Prostate gland (tissue), 2 donors: ENCODE data around the gene MED13. TPM values are rescaled to one million over a fixed set of nuclear protein-coding genes. Genes with fewer than 3 reads are reported as not detected.

ENCODE experiments used
- DNase-seq: peaks from one replicate; pipeline ENCODE4 v3.0.0-alpha.2; 2019; ENCODE audit warnings: low spot score
- H3K27ac ChIP-seq, 2 donors: fragments of 200-600 bp; sonication (generic); 2 replicates each; pipeline ENCODE4 v1.5.1; 2017 to 2019
- H3K27me3 ChIP-seq: fragments of 200-600 bp; sonication (generic); replicated peaks from 2 replicates; pipeline ENCODE4 v1.5.1; 2019; ENCODE audit not compliant: insufficient read depth
- H3K36me3 ChIP-seq, 2 donors: fragments of 200-600 bp; sonication (generic); 1 replicate in 1 of 2; 2 replicates in 1 of 2; pipeline versions ENCODE4 v1.5.1 to v1.8.1; 2017 to 2019
- H3K4me1 ChIP-seq: fragments of 200-600 bp; sonication (generic); replicated peaks from 2 replicates; pipeline ENCODE4 v1.5.1; 2019
- H3K4me3 ChIP-seq, 2 donors: fragments of 200-600 bp; sonication (generic); 2 replicates each; pipeline ENCODE4 v1.5.1; 2017 to 2019
- H3K9me3 ChIP-seq: fragments of 200-600 bp; sonication (generic); 2 replicates; pipeline ENCODE4 v1.5.1; 2017
- CTCF ChIP-seq, 4 experiments: fragments of 200-600 bp in 2 of 4; fragments of 450-650 bp in 2 of 4; sonication (generic) in 2 of 4; IDR thresholded peaks; 1 replicate in 3 of 4; 2 replicates in 1 of 4; pipeline ENCODE4 v1.5.1; 2016 to 2019; ENCODE audit warnings: antibody characterized with exemption in 4 of 4, mild to moderate bottlenecking in 2 of 4, moderate library complexity in 2 of 4
- POLR2A ChIP-seq: fragments of 450-650 bp; IDR thresholded peaks from one replicate; pipeline ENCODE4 v1.6.1; 2016; ENCODE audit warnings: antibody characterized with exemption, mild to moderate bottlenecking
- POLR2AphosphoS5 ChIP-seq: sonication (generic); formaldehyde crosslinking; IDR thresholded peaks from one replicate; pipeline ENCODE4 v1.6.1; 2017; ENCODE audit warnings: antibody characterized with exemption
- WGBS: methylation state at CpG from one replicate; pipeline ENCODE4 v1.1.5; 2018; 5-methylcytosine and 5-hydroxymethylcytosine counted together
- intact Hi-C: fragments of 100-400 bp; cut with DNase I; formaldehyde crosslinking; loops from one replicate; pipeline ENCODE4 v1.14.2; 2022
- total RNA-seq, 2 donors: library from RNA; depleted of rRNA; stranded (reverse); fragments of >200 nt; gene quantifications; one replicate each; pipeline ENCODE4 v1.1.0, GENCODE V29; 2016

The MED13 gene
- total RNA-seq, 2 donors from 2014 or later: 45.4 to 72.1 TPM

- Histone ChIP-seq H3K4me3 (no peak overlapping the region), H3K36me3 (no peaks in the 10 kb centered on the region), H3K27ac (no peak overlapping the region), H3K4me1 (no peaks in the 10 kb centered on the region), H3K9me3 (no peaks in the 10 kb centered on the region), H3K27me3 (no peaks in the 10 kb centered on the region)
- TF ChIP-seq CTCF (IDR thresholded peaks at IDR 0.05) (no peak), POLR2A (no peak), POLR2AphosphoS5 (no peak)
- DNase-seq: no peak
- intact Hi-C loops: no loop called here
Observed at GRCh38 chr17:61972311-61972710, 92.8 kb downstream of the MED13 start.

DNA sequence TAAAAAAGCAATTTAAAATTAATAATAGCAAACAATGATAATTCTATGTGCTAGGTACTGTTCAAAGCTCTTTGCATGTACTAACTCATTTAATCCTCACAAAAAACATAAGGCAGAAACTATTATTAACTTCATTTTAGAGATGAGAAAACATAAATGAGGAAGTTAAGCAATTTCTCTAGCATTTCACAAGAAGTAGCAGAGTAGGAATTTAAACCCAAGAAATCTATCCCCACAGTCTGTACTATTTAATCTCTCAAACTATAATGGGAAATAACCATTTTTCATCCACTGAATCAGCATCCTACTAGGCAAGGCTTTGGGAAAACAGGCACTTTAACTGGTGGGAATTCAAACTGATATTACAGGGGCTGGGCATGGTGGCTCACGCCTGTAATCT, 95.0 kb downstream of the MED13 start:
- DNase-seq: no peak
- no peaks in the 10 kb centered on the region for H3K27me3 ChIP-seq
- H3K4me1 ChIP-seq: no peaks in the 10 kb centered on the region
- peaks cover 0 to 3% of the 10 kb centered on the region in 2 donors for H3K36me3 ChIP-seq
- H3K27ac ChIP-seq: no peak overlapping the region
- H3K4me3 ChIP-seq: no peak overlapping the region
- H3K9me3 ChIP-seq: no peaks in the 10 kb centered on the region
- no peak for TF ChIP-seq CTCF (IDR thresholded peaks at IDR 0.05)
- TF ChIP-seq POLR2A: no peak
- TF ChIP-seq POLR2AphosphoS5: no peak
- WGBS: 88% methylated on average over 1 of the region's 1 CpG
- intact Hi-C loops: no loop called here

DNA sequence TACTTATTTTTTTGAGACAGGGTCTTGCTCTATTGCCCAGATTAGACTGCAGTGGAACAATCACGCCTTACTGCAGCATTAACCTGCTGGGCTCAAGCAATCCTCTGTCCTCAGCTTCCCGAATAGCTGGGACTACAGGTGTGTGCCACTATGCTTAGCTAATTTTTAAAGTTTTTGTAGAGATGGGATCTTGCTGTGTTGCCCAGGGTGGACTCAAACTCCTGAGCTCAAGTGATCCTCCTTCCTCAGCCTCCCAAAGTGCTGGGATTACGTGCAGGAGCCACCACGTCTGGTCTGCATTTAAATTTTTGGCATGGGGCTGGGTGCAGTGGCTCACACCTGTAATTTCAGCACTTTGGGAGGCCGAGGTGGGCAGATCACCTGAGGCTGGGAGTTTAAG, 96.3 kb downstream of the MED13 start:
- TF ChIP-seq POLR2AphosphoS5: no peak
- no peak for TF ChIP-seq CTCF (IDR thresholded peaks at IDR 0.05)
- no peak for TF ChIP-seq POLR2A
- Histone ChIP-seq H3K4me3 (no peak overlapping the region), H3K36me3 (peaks cover 0 to 6% of the 10 kb centered on the region in 2 donors), H3K4me1 (no peaks in the 10 kb centered on the region), H3K27me3 (no peaks in the 10 kb centered on the region), H3K9me3 (no peaks in the 10 kb centered on the region), H3K27ac (no peak overlapping the region)
- WGBS: 95% methylated on average over 5 of the region's 5 CpGs
- intact Hi-C loops: no loop called here
- no peak for DNase-seq

- TF ChIP-seq POLR2A: no peak
- TF ChIP-seq CTCF (IDR thresholded peaks at IDR 0.05): no peak
- no peak for TF ChIP-seq POLR2AphosphoS5
Observed at GRCh38 chr17:61967729-61968128, 97.3 kb downstream of the MED13 start.

GRCh38 chr17:61966191-61966590, 98.9 kb downstream of the MED13 start:
- H3K27me3 ChIP-seq: no peaks in the 10 kb centered on the region
- peaks cover 0 to 6% of the 10 kb centered on the region in 2 donors for H3K36me3 ChIP-seq
- TF ChIP-seq POLR2A: no peak
- no peak for TF ChIP-seq POLR2AphosphoS5
- TF ChIP-seq CTCF (IDR thresholded peaks at IDR 0.05): no peak
- no peaks in the 10 kb centered on the region for H3K9me3 ChIP-seq
- no peak overlapping the region for H3K27ac ChIP-seq
- H3K4me1 ChIP-seq: no peaks in the 10 kb centered on the region
- 0% methylated on average over 1 of the region's 1 CpG for WGBS
- intact Hi-C loops: no loop called here
- no peak overlapping the region for H3K4me3 ChIP-seq
- DNase-seq: no peak

More at GRCh38 chr17:61967729-61968128, 97.3 kb downstream of the MED13 start:
- Histone ChIP-seq H3K27me3 (no peaks in the 10 kb centered on the region), H3K9me3 (no peaks in the 10 kb centered on the region), H3K36me3 (peaks cover 0 to 6% of the 10 kb centered on the region in 2 donors), H3K4me3 (no peak overlapping the region), H3K4me1 (no peaks in the 10 kb centered on the region), H3K27ac (no peak overlapping the region)
- intact Hi-C loops: no loop called here
- DNase-seq: no peak
- 94% methylated on average over 2 of the region's 2 CpGs for WGBS
